Panc1 (cell line): ENCODE data around the gene RRP12. TPM values are rescaled to one million over a fixed set of nuclear protein-coding genes. Genes with fewer than 3 reads are reported as not detected.

Experiments used
- ATAC-seq: fragments of 200-7000 bp; cut with Tn5 transposase; 2 replicates; pipeline ENCODE4 v1.9.1; 2020; ENCODE audit warnings: mild to moderate bottlenecking, moderate library complexity
- BruUV-seq: library from RNA; stranded (reverse); fragments of 400-500 nt; replicated peaks from 2 replicates; lab custom pipeline; 2021; lab: Mats Ljungman, UMichigan
- CTCF ChIA-PET: fragments of 300-600 bp; sonication (Branson Sonifier 250); formaldehyde crosslinking; loops from one replicate; lab custom pipeline; 2022; ENCODE audit warnings: antibody characterized with exemption; lab: Charles Lee
- POLR2A ChIA-PET: fragments of 300-600 bp; sonication (Branson Sonifier 250); formaldehyde crosslinking; loops from one replicate; lab custom pipeline; 2022; ENCODE audit warnings: antibody characterized with exemption; lab: Charles Lee
- DNase-seq: peaks from one replicate; pipeline ENCODE4 v3.0.0-alpha.2; 2010; ENCODE audit warnings: low read depth, low spot score
- H3K27ac ChIP-seq: 2 replicates; pipeline ENCODE4 v1.5.1; 2011; ENCODE audit warnings: mild to moderate bottlenecking, low read length, inconsistent platforms
- H3K27me3 ChIP-seq: fragments of 200-500 bp; sonication (Bioruptor generic); 2 replicates; pipeline ENCODE4 v1.6.0; 2014; ENCODE audit warnings: low read length, inconsistent platforms; ENCODE audit not compliant: control insufficient read depth, insufficient read depth
- H3K36me3 ChIP-seq: fragments of 200-500 bp; sonication (Bioruptor generic); 2 replicates; pipeline ENCODE4 v1.5.1; 2014; ENCODE audit warnings: inconsistent platforms, mild to moderate bottlenecking, low read length, moderate library complexity; ENCODE audit not compliant: control insufficient read depth, insufficient read depth
- H3K4me1 ChIP-seq: 2 replicates; pipeline ENCODE4 v1.5.1; 2011; ENCODE audit warnings: inconsistent platforms, mild to moderate bottlenecking, low read length, moderate library complexity; ENCODE audit not compliant: control insufficient read depth, insufficient read depth
- H3K4me3 ChIP-seq, 2 experiments: 2 replicates each; pipeline ENCODE4 v1.5.1; 2011 to 2012; ENCODE audit warnings: low read depth in 2 of 2, low read length in 2 of 2, mild to moderate bottlenecking in 2 of 2, inconsistent platforms in 1 of 2, moderate library complexity in 1 of 2
- H3K9me3 ChIP-seq: fragments of 200-500 bp; sonication (Bioruptor generic); 2 replicates; pipeline ENCODE4 v1.5.1; 2014; ENCODE audit warnings: low read depth, mild to moderate bottlenecking, inconsistent platforms, low read length, moderate library complexity; ENCODE audit not compliant: control insufficient read depth, insufficient read depth
- POLR2AphosphoS5 ChIP-seq: IDR thresholded peaks from 2 replicates; pipeline ENCODE4 v1.6.1; 2012; ENCODE audit warnings: mild to moderate bottlenecking, low read depth, low read length, moderate library complexity
- REST ChIP-seq, 2 experiments: IDR thresholded peaks; 2 replicates each; pipeline ENCODE4 v1.6.1; 2011 to 2012; ENCODE audit warnings: low read depth in 2 of 2, control low read depth in 1 of 2, low read length in 1 of 2, mild to moderate bottlenecking in 1 of 2, moderate library complexity in 1 of 2; ENCODE audit not compliant: insufficient read depth in 1 of 2
- SIN3A ChIP-seq: IDR thresholded peaks from 2 replicates; pipeline ENCODE4 v1.6.1; 2012; ENCODE audit warnings: low read depth, mild to moderate bottlenecking, low read length, moderate library complexity, borderline replicate concordance; ENCODE audit not compliant: insufficient read depth
- TCF7L2 ChIP-seq: IDR thresholded peaks from 2 replicates; pipeline ENCODE4 v1.6.1; 2011; ENCODE audit warnings: mild to moderate bottlenecking, low read depth, low read length, inconsistent platforms
- in situ Hi-C: cut with HindIII; loops from 2 replicates; pipeline ENCODE4 v1.10.0; 2016; ENCODE audit warnings: low sequenced_read_pairs, low pct_unique_long_range_greater_than_20kb
- intact Hi-C: fragments of 100-400 bp; cut with micrococcal nuclease; formaldehyde crosslinking; loops from one replicate; pipeline ENCODE4 v1.10.0; 2022; ENCODE audit not compliant: unreplicated experiment
- total RNA-seq: library from RNA; stranded (reverse); gene quantifications from one replicate; pipeline ENCODE4 v1.2.1, GENCODE V29; 2021; ENCODE audit not compliant: unreplicated experiment
- TF ChIP-seq, protein P1 (sequence below): fragments of 450-650 bp; IDR thresholded peaks from 2 replicates; pipeline ENCODE4 v1.5.1; 2017; ENCODE audit warnings: mild to moderate bottlenecking

Gene RRP12
- total RNA-seq, 1 experiment from 2014 or later = 94.9 TPM

DNA sequence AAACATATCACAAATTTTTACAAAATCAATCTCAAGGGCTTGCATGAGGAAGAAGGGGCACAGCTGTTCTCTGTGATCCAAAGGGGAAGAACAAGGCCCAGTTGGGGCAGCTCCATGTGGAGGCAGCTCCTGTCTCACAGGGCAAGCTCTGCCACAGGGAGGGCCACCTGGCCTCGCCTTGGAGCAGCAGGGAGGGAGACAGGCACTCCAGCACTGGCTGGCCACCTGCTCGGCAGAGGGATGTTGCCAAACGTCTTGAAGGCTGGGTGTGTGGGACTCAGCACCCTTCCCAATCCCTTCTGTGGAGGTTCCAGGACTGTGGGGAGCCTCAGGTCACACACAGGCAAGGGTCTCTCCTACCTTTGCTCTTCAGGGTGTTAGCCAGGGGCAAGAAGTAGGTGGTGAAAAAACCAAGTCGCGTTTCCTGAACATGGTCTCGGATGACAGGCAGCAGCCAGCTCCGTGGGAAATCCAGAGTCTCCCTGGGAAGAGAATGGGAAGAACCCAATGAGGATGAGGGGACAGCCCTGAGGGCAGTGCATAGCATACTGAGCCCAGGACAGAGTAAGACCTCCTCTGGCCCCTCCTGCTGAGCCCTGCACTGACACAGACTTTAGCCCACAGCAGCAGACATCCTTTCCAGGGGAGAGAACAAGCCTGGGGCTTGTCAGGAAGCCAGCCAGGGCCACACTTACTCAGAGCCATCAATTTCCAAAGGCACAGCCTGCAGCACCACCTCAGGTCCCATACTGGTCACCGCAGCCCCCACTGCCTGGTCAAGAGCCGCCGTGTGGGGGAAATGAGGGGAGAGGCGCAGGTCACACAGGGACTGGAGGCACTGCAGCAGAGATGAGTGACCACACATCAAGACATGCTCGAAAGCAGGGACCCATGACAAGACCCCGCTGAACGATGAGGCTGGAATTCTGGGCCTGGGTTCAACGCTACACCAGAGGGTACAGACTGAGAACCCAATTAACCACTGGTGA is 21.9 kb downstream of the RRP12 start:
- DNase-seq (no peak), ATAC-seq (peak; percentile 32; the same call in 1 of the 2 replicates)
- Histone ChIP-seq H3K27me3 (no peaks in the 10 kb centered on the region), H3K36me3 (peaks cover 6% of the 10 kb centered on the region; the same call in 1 of the 2 replicates), H3K4me1 (no peaks in the 10 kb centered on the region), H3K4me3 (no peak overlapping the region), H3K27ac (no peak overlapping the region), H3K9me3 (no peaks in the 10 kb centered on the region)
- ChIA-PET POLR2A (no interaction called here), CTCF (no interaction called here)
- intact Hi-C loops = no loop called here
- no TSS peak for BruUV-seq
- in situ Hi-C loops = no loop called here
- TF ChIP-seq TCF7L2 = no peak
- TF ChIP-seq, protein P1, sequence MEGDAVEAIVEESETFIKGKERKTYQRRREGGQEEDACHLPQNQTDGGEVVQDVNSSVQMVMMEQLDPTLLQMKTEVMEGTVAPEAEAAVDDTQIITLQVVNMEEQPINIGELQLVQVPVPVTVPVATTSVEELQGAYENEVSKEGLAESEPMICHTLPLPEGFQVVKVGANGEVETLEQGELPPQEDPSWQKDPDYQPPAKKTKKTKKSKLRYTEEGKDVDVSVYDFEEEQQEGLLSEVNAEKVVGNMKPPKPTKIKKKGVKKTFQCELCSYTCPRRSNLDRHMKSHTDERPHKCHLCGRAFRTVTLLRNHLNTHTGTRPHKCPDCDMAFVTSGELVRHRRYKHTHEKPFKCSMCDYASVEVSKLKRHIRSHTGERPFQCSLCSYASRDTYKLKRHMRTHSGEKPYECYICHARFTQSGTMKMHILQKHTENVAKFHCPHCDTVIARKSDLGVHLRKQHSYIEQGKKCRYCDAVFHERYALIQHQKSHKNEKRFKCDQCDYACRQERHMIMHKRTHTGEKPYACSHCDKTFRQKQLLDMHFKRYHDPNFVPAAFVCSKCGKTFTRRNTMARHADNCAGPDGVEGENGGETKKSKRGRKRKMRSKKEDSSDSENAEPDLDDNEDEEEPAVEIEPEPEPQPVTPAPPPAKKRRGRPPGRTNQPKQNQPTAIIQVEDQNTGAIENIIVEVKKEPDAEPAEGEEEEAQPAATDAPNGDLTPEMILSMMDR = no peak
- TF ChIP-seq SIN3A = no peak
- no peak for TF ChIP-seq REST (IDR thresholded peaks at IDR 0.05; ENCODE audit: insufficient read depth in 1 of 2, low read depth in 2 of 2, low read length in 1 of 2)
- no peak for TF ChIP-seq POLR2AphosphoS5

- Histone ChIP-seq H3K4me1 (no peaks in the 10 kb centered on the region), H3K9me3 (no peaks in the 10 kb centered on the region), H3K4me3 (no peak overlapping the region), H3K36me3 (peaks cover 20% of the 10 kb centered on the region), H3K27me3 (no peaks in the 10 kb centered on the region), H3K27ac (no peak overlapping the region)
- intact Hi-C loops (no loop called here), in situ Hi-C loops (no loop called here)
- TF ChIP-seq POLR2AphosphoS5 = no peak
- DNase-seq (no peak), ATAC-seq (no peak)
- CTCF ChIA-PET = no interaction called here
- POLR2A ChIA-PET = no interaction called here
- BruUV-seq = no TSS peak
Observed at GRCh38 chr10:97376413-97376812, 24.7 kb downstream of the RRP12 start.

DNA sequence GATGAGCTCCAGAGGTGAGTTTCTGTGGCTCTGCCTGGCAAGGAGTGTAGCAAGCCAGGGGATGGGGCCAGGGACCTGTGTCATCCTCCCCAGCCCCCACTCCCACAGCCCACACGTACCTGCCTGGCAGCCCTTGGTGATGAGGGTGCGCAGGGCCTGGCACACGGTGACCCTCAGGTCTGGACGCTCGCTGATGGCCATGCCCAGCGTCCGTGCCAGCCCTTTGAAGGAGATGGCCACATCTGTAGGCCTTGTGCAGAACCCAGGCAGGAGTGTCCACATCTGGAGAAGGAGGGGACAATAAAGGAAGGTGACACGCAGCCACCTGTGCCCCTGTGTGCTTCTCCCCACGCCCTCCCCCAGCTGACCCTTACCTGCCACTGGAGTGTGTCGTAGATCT is 27.7 kb downstream of the RRP12 start:
- ATAC-seq (no peak), DNase-seq (no peak)
- Histone ChIP-seq H3K36me3 (peaks cover 29% of the 10 kb centered on the region), H3K4me3 (no peak overlapping the region), H3K9me3 (no peaks in the 10 kb centered on the region), H3K27ac (no peak overlapping the region), H3K4me1 (no peaks in the 10 kb centered on the region), H3K27me3 (no peaks in the 10 kb centered on the region)
- TF ChIP-seq, protein P1 = no peak
- TF ChIP-seq TCF7L2 = no peak
- no peak for TF ChIP-seq POLR2AphosphoS5
- no peak for TF ChIP-seq REST (IDR thresholded peaks at IDR 0.05; ENCODE audit: insufficient read depth in 1 of 2, low read depth in 2 of 2, low read length in 1 of 2)
- POLR2A ChIA-PET = no interaction called here
- in situ Hi-C loops = no loop called here
- CTCF ChIA-PET = no interaction called here
- BruUV-seq = no TSS peak
- intact Hi-C loops = no loop called here
